ENCODE measurements around the gene OR4D10.
"Not testable (repeated sequence)": the region's sequence is repeated elsewhere in the genome, so short reads cannot be mapped to it uniquely, and the experiment has no call there.

OR4D10 gene

DNA sequence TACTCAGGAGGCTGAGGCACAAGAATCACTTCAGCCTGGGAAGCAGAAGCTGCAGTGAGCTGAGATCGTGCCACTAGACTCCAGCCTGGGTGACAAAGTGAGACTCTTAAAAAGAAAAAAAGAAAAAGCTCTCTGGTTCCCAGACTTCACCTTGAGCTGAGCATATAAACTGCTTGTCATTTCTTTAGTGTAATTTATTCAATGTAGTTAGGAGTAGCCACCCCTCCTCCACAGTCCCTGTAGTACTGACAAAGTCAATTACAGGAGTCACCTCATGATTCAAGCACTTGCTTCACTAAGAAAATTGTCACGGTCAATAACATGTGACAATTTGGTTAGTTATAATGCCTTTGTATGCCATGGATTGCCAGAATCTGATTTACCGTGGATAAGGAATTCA is 7.2 kb downstream of the OR4D10 start:
- no peaks in the 10 kb centered on the region for H3K9me3 ChIP-seq (ENCODE audit: insufficient read depth, low read length)
- no peaks in the 10 kb centered on the region for H3K4me1 ChIP-seq (ENCODE audit: insufficient read depth, insufficient read length)
- H3K9ac ChIP-seq (ENCODE audit: insufficient read length, low read depth): no peak overlapping the region
- no peak for DNase-seq (ENCODE audit: low read depth, low spot score)
- H3K4me3 ChIP-seq (ENCODE audit: insufficient read length, low read depth): no peak overlapping the region
- no peaks in the 10 kb centered on the region for H3K36me3 ChIP-seq (ENCODE audit: insufficient read depth, insufficient read length, low read length)
- H3K27me3 ChIP-seq (ENCODE audit: insufficient read depth, insufficient read length): no peaks in the 10 kb centered on the region
- no peak for TF ChIP-seq SUZ12 (IDR thresholded peaks at IDR 0.05; ENCODE audit: extremely low read depth, insufficient read depth, insufficient read length)
- no peak for TF ChIP-seq YY1 (IDR thresholded peaks at IDR 0.05; ENCODE audit: insufficient read depth, insufficient read length)
- TF ChIP-seq ZNF274 (IDR thresholded peaks at IDR 0.05; ENCODE audit: low read depth, low read length): no peak

DNA sequence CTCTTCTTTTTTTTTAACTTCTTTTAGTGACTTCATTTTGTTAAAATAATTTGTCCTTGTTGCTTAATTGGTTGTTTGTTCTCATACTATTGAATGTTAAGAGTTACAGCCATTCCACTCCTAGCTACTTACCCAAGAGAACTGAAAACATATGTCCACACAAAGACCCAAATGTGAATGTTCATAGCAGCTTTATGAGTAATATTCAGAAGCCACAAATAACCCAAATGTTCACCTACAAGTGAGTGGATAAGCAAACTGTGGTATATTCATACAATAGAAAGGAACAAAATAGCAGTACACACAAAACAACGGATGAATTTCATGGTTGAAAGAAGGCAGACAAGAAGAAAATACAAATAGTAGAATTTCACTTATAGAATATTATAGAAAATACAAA is 28.8 kb downstream of the OR4D10 start:
- H3K4me3 ChIP-seq (ENCODE audit: insufficient read length, low read depth): no peak overlapping the region
- no peaks in the 10 kb centered on the region for H3K9me3 ChIP-seq (ENCODE audit: insufficient read depth, low read length)
- no peaks in the 10 kb centered on the region for H3K27me3 ChIP-seq (ENCODE audit: insufficient read depth, insufficient read length)
- H3K36me3 ChIP-seq (ENCODE audit: insufficient read depth, insufficient read length, low read length): no peaks in the 10 kb centered on the region
- TF ChIP-seq SUZ12 (IDR thresholded peaks at IDR 0.05; ENCODE audit: extremely low read depth, insufficient read depth, insufficient read length): no peak
- TF ChIP-seq ZNF274 (IDR thresholded peaks at IDR 0.05; ENCODE audit: low read depth, low read length): no peak
- TF ChIP-seq YY1 (IDR thresholded peaks at IDR 0.05; ENCODE audit: insufficient read depth, insufficient read length): no peak
- no peaks in the 10 kb centered on the region for H3K4me1 ChIP-seq (ENCODE audit: insufficient read depth, insufficient read length)
- no peak for DNase-seq (ENCODE audit: low read depth, low spot score)
- no peak overlapping the region for H3K9ac ChIP-seq (ENCODE audit: insufficient read length, low read depth)

DNA sequence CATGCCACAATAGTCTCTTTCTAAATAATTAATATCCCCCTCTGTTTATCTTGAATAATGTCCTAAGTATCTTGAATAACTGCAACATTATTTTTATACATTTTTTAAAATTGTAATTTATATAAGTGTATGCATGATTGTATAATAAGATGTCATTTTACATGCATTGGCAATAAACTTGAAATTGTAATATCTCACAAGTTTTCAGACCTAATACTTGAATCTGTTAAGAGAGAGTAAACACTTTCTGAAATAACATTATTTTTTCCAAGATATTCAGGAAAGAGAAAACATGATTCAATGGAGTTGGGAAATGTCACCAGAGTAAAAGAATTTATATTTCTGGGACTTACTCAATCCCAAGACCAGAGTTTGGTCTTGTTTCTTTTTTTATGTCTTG is 30.2 kb downstream of the OR4D10 start, which contains the start of gene OR4D11:
Gene OR4D11 (plus strand): TSS at position 301 of the 400 bp plus-strand sequence. CDS start 0 bp downstream, at position 301.
- no peak for TF ChIP-seq ZNF274 (IDR thresholded peaks at IDR 0.05; ENCODE audit: low read depth, low read length)
- TF ChIP-seq SUZ12 (IDR thresholded peaks at IDR 0.05; ENCODE audit: extremely low read depth, insufficient read depth, insufficient read length): no peak
- no peak for TF ChIP-seq YY1 (IDR thresholded peaks at IDR 0.05; ENCODE audit: insufficient read depth, insufficient read length)
- Histone ChIP-seq H3K4me3 (ENCODE audit: insufficient read length, low read depth) (no peak within 1 kb of the TSS), H3K27me3 (ENCODE audit: insufficient read depth, insufficient read length) (no peaks in the 10 kb centered on the region), H3K9ac (ENCODE audit: insufficient read length, low read depth) (no peak within 1 kb of the TSS), H3K36me3 (ENCODE audit: insufficient read depth, insufficient read length, low read length) (no peaks in the 10 kb centered on the region), H3K9me3 (ENCODE audit: insufficient read depth, low read length) (no peaks in the 10 kb centered on the region), H3K4me1 (ENCODE audit: insufficient read depth, insufficient read length) (no peaks in the 10 kb centered on the region)
- DNase-seq (ENCODE audit: low read depth, low spot score): no peak

DNA sequence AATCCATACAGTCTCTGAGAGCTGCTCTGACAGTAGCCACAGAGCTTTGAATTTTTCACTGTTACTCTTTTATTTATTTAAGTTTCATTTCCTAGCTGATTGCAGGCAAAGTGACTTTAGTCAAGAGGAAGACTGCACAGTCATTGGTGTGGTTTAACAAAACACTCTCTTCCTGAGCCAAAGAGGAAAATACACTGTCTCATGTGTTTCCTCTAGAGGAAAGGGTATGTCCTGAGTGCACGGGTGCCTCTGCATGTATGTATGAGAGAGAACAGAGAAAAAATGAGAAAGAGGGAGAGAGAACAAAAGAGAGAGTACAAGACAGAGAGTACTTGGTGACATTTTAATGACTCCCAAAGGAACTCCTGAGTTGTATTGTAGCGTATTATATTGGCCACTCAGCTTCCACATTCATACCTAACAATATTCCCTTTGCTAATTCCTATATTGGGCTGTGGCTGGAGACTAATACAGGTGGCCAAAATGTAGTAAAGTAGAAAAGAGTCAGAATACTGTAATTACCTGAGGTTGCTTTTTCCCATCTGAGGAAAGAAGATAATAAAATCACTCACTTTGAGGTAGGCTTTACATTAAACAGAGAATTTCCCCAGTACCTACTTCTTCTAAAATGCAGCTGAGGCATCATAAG is 38.0 kb downstream of the OR4D10 start, which contains the start of gene OR4D9:
Gene OR4D9 (plus strand): TSS at position 599 of the 649 bp plus-strand sequence. CDS start 3,374 bp downstream, outside the sequence.
- no peaks in the 10 kb centered on the region for H3K27me3 ChIP-seq (ENCODE audit: insufficient read depth, insufficient read length)
- DNase-seq (ENCODE audit: low read depth, low spot score): no peak
- no peaks in the 10 kb centered on the region for H3K36me3 ChIP-seq (ENCODE audit: insufficient read depth, insufficient read length, low read length)
- H3K9me3 ChIP-seq (ENCODE audit: insufficient read depth, low read length): no peaks in the 10 kb centered on the region
- H3K4me1 ChIP-seq (ENCODE audit: insufficient read depth, insufficient read length): no peaks in the 10 kb centered on the region
- no peak within 1 kb of the TSS for H3K4me3 ChIP-seq (ENCODE audit: insufficient read length, low read depth)
- H3K9ac ChIP-seq (ENCODE audit: insufficient read length, low read depth): no peak within 1 kb of the TSS
- TF ChIP-seq SUZ12 (IDR thresholded peaks at IDR 0.05; ENCODE audit: extremely low read depth, insufficient read depth, insufficient read length) (no peak), YY1 (IDR thresholded peaks at IDR 0.05; ENCODE audit: insufficient read depth, insufficient read length) (no peak), ZNF274 (IDR thresholded peaks at IDR 0.05; ENCODE audit: low read depth, low read length) (no peak)

DNA sequence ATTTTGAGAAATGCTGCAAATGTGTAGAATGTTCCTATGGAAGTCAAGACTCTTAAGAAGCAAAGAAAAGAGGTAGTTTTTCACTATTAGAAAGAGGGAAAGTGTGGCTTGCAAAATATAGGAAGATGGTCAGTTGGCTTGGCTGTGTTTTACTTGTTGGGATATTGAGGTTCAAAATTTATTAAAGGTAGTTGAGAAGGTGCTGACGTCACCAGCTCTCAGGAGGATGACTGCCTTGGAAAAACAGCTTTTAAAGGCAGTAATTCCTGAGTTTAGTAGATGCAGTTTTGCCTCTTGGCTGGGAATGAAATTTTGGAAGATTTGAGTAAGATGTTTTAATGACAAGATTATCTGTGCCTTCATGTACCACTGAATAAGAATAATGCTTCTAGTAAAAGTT is 38.6 kb downstream of the OR4D10 start:
- no peaks in the 10 kb centered on the region for H3K9me3 ChIP-seq (ENCODE audit: insufficient read depth, low read length)
- no peak for DNase-seq (ENCODE audit: low read depth, low spot score)
- no peaks in the 10 kb centered on the region for H3K36me3 ChIP-seq (ENCODE audit: insufficient read depth, insufficient read length, low read length)
- no peak overlapping the region for H3K9ac ChIP-seq (ENCODE audit: insufficient read length, low read depth)
- TF ChIP-seq YY1 (IDR thresholded peaks at IDR 0.05; ENCODE audit: insufficient read depth, insufficient read length) (no peak), SUZ12 (IDR thresholded peaks at IDR 0.05; ENCODE audit: extremely low read depth, insufficient read depth, insufficient read length) (no peak)
- no peaks in the 10 kb centered on the region for H3K4me1 ChIP-seq (ENCODE audit: insufficient read depth, insufficient read length)
- H3K4me3 ChIP-seq (ENCODE audit: insufficient read length, low read depth): no peak overlapping the region
- no peaks in the 10 kb centered on the region for H3K27me3 ChIP-seq (ENCODE audit: insufficient read depth, insufficient read length)

DNA sequence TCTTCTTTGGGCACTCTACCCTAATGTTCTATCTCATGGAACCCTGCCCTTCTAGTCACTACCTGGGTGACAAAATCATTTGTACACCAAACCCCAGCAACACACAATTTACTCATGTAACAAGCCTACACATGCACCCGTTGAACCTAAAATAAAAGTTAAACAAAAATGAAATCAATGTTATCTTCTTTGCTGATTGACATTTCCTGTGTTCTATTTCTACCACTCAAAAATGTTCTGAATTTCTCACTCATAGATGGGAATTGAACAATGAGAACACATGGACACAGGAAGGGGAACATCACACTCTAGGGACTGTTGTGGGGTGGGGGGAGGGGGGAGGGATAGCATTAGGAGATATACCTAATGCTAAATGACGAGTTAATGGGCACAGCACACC is 47.0 kb downstream of the OR4D10 start:
- not testable (repeated sequence) for H3K9me3 ChIP-seq (ENCODE audit: insufficient read depth, low read length); H3K9ac ChIP-seq (ENCODE audit: insufficient read length, low read depth); DNase-seq (ENCODE audit: low read depth, low spot score); H3K4me3 ChIP-seq (ENCODE audit: insufficient read length, low read depth); H3K27me3 ChIP-seq (ENCODE audit: insufficient read depth, insufficient read length); H3K36me3 ChIP-seq (ENCODE audit: insufficient read depth, insufficient read length, low read length); H3K4me1 ChIP-seq (ENCODE audit: insufficient read depth, insufficient read length)

DNA sequence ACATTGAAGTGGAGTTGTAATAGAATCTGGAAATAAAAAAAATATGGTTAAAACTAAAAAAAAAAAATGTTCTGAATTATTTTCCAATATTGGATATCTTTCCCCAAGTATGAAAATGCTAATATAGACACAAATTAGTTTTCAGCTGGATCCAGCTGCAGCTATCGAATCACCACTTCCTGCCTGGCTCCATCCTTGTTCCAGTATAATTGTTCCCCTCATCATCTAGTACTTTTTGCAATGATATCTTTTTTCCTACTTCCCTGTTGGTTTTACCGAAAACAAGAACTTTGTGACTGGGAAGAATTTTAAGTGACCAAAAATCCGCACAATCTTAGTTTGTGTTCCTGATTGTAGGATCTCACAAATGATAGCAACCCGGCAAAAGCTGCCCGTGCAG is 47.6 kb downstream of the OR4D10 start:
- Histone ChIP-seq H3K4me3 (ENCODE audit: insufficient read length, low read depth) (no peak overlapping the region), H3K9ac (ENCODE audit: insufficient read length, low read depth) (no peak overlapping the region), H3K4me1 (ENCODE audit: insufficient read depth, insufficient read length) (no peaks in the 10 kb centered on the region), H3K9me3 (ENCODE audit: insufficient read depth, low read length) (no peaks in the 10 kb centered on the region), H3K36me3 (ENCODE audit: insufficient read depth, insufficient read length, low read length) (no peaks in the 10 kb centered on the region), H3K27me3 (ENCODE audit: insufficient read depth, insufficient read length) (no peaks in the 10 kb centered on the region)
- TF ChIP-seq YY1 (IDR thresholded peaks at IDR 0.05; ENCODE audit: insufficient read depth, insufficient read length) (no peak), SUZ12 (IDR thresholded peaks at IDR 0.05; ENCODE audit: extremely low read depth, insufficient read depth, insufficient read length) (no peak), ZNF274 (IDR thresholded peaks at IDR 0.05; ENCODE audit: low read depth, low read length) (no peak)
- no peak for DNase-seq (ENCODE audit: low read depth, low spot score)

Data from NT2/D1 (cell line).